OCI-LY3 (cell line): ENCODE results near the gene SPRED1.

Source experiments
- H2AFZ ChIP-seq: fragments of 200-600, 300-600 bp; shearing (Covaris generic); 2 replicates; pipeline ENCODE4 v1.6.0; 2014; ENCODE audit warnings: antibody characterized with exemption, low read depth, low read length
- H3K27ac ChIP-seq: fragments of 200-600, 300-600 bp; sonication (generic); 2 replicates; pipeline ENCODE4 v1.5.1; 2014; ENCODE audit warnings: mild to moderate bottlenecking, low read length, moderate library complexity, mixed read lengths
- H3K27me3 ChIP-seq: fragments of 200-600, 300-600 bp; sonication (generic); 2 replicates; pipeline ENCODE4 v1.6.1; 2014; ENCODE audit warnings: low read depth, low read length, mixed read lengths
- H3K36me3 ChIP-seq: fragments of 200-600, 300-600 bp; sonication (generic); replicated peaks from 2 replicates; pipeline ENCODE3; 2014; ENCODE audit warnings: low read depth, low read length, mixed read lengths
- H3K4me1 ChIP-seq: fragments of 300-600, 200-600 bp; sonication (generic); 2 replicates; pipeline ENCODE4 v1.6.1; 2014; ENCODE audit warnings: low read length, mixed read lengths
- H3K4me2 ChIP-seq: fragments of 200-600, 300-600 bp; sonication (generic); 2 replicates; pipeline ENCODE4 v1.6.1; 2014; ENCODE audit warnings: low read length, mixed read lengths
- H3K4me3 ChIP-seq: fragments of 300-600, 200-600 bp; sonication (generic); 2 replicates; pipeline ENCODE4 v1.5.1; 2014; ENCODE audit warnings: antibody characterized with exemption, mild to moderate bottlenecking, low read length, moderate library complexity
- H3K79me2 ChIP-seq: fragments of 300-600, 200-600 bp; shearing (Covaris generic); 2 replicates; pipeline ENCODE4 v1.6.1; 2014; ENCODE audit warnings: mild to moderate bottlenecking, low read length, mixed read lengths
- H3K9ac ChIP-seq: fragments of 300-600, 200-600 bp; shearing (Covaris generic); 2 replicates; pipeline ENCODE4 v1.6.0; 2014; ENCODE audit warnings: mild to moderate bottlenecking, low read length, moderate library complexity
- H3K9me3 ChIP-seq: fragments of 200-600, 300-600 bp; shearing (Covaris generic); 2 replicates; pipeline ENCODE4 v1.6.1; 2014; ENCODE audit warnings: low read length, mixed read lengths; ENCODE audit not compliant: insufficient read depth
- H4K20me1 ChIP-seq: fragments of 200-600, 300-600 bp; sonication (generic); 2 replicates; pipeline ENCODE4 v1.6.1; 2016; ENCODE audit warnings: low read length, mixed read lengths; ENCODE audit not compliant: insufficient read depth
- CTCF ChIP-seq: fragments of 200-600, 300-600 bp; sonication (generic); IDR thresholded peaks from 2 replicates; pipeline ENCODE4 v1.5.1; 2014; ENCODE audit warnings: antibody characterized with exemption, low read length, low read depth
- EZH2phosphoT487 ChIP-seq: fragments of 200-600 bp; shearing (Covaris generic); IDR thresholded peaks from 2 replicates; pipeline ENCODE4 v1.6.1; 2018; ENCODE audit warnings: antibody characterized with exemption, mixed run types, low read depth

SPRED1 gene

DNA sequence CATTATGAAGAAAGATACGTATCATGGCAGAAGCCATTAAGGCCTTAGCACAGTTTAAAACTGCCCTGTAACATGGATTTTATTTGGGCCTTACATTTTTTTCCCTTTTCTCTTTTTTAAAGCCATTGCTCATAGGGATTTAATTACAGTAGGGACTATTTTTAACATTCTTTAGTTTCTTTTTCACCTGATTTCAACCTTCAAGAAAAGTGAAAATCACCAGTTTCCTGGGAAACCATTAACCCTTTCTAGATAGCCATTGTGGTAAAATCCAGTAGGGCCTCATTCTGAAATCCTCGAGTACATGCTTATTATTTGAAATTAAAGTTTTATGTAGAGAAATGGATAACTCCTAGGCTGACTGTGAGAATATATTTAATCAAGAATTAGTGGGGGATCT is 3.1 kb downstream of the SPRED1 start:
- Histone ChIP-seq H3K79me2 (peaks cover 82% of the 10 kb centered on the region), H3K4me2 (0 out of 2 replicates have a peak overlapping the region, but pooled peaks have one; percentile 2), H3K36me3 (no peaks in the 10 kb centered on the region), H3K4me3 (no peak overlapping the region), H3K27ac (no peak overlapping the region), H3K9ac (no peak overlapping the region), H4K20me1 (peaks cover 44% of the 10 kb centered on the region), H3K9me3 (no peaks in the 10 kb centered on the region), H3K4me1 (peaks cover 21% of the 10 kb centered on the region; the same call in 1 of the 2 replicates), H2AFZ (no peak overlapping the region), H3K27me3 (peaks cover 2% of the 10 kb centered on the region)
- TF ChIP-seq EZH2phosphoT487 (no peak), CTCF (no peak)

- H4K20me1 ChIP-seq, result peaks cover 57% of the 10 kb centered on the region
- peaks cover 99% of the 10 kb centered on the region for H3K79me2 ChIP-seq
- H3K4me2 ChIP-seq, result no peak overlapping the region
- no peaks in the 10 kb centered on the region for H3K9me3 ChIP-seq
- no peak overlapping the region for H2AFZ ChIP-seq
- no peak overlapping the region for H3K4me3 ChIP-seq
- no peaks in the 10 kb centered on the region for H3K27me3 ChIP-seq
- no peak overlapping the region for H3K9ac ChIP-seq
- no peaks in the 10 kb centered on the region for H3K36me3 ChIP-seq
- H3K4me1 ChIP-seq, result peaks cover 17% of the 10 kb centered on the region; the same call in 1 of the 2 replicates
- no peak overlapping the region for H3K27ac ChIP-seq
- TF ChIP-seq CTCF (no peak), EZH2phosphoT487 (no peak)
Measured at GRCh38 chr15:38257676-38258075, 5.0 kb downstream of the SPRED1 start.

DNA sequence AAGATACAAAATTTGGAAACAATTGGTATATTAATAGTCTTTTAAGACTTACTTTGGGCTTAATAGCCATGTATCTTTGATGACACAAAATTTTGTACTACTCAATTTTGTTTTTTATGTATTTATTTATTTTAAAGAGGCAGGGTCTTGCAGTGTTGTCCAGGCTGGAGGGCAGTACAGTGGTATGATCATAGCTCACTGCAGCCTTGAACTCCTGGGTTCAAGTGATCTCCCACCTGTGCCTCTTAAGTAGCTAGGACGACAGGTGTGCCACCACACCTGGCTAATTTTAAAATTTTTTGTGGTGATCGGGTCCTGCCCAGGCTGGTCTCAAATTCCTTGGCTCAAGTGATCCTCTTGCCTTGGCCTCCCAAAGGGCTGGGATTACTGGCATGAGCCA is 6.5 kb downstream of the SPRED1 start:
- Histone ChIP-seq H3K9me3 (no peaks in the 10 kb centered on the region), H3K36me3 (no peaks in the 10 kb centered on the region), H3K27me3 (no peaks in the 10 kb centered on the region), H3K4me3 (no peak overlapping the region), H3K4me1 (peaks cover 17% of the 10 kb centered on the region; the same call in 1 of the 2 replicates), H3K27ac (no peak overlapping the region), H4K20me1 (peaks cover 70% of the 10 kb centered on the region), H3K9ac (no peak overlapping the region), H3K4me2 (no peak overlapping the region), H3K79me2 (peaks cover 99% of the 10 kb centered on the region), H2AFZ (no peak overlapping the region)
- TF ChIP-seq EZH2phosphoT487 (no peak), CTCF (no peak)

GRCh38 chr15:38260077-38260476 is 7.4 kb downstream of the SPRED1 start:
- H3K9me3 ChIP-seq, result no peaks in the 10 kb centered on the region
- H3K9ac ChIP-seq, result no peak overlapping the region
- H3K4me3 ChIP-seq, result no peak overlapping the region
- H3K27ac ChIP-seq, result no peak overlapping the region
- H2AFZ ChIP-seq, result no peak overlapping the region
- H3K79me2 ChIP-seq, result peaks cover 99% of the 10 kb centered on the region
- TF ChIP-seq CTCF (no peak), EZH2phosphoT487 (no peak)
- peaks cover 71% of the 10 kb centered on the region for H4K20me1 ChIP-seq
- no peaks in the 10 kb centered on the region for H3K27me3 ChIP-seq
- peaks cover 13% of the 10 kb centered on the region; the same call in 1 of the 2 replicates for H3K4me1 ChIP-seq
- no peaks in the 10 kb centered on the region for H3K36me3 ChIP-seq
- H3K4me2 ChIP-seq, result no peak overlapping the region
